ENCODE results near the gene RNF214.
"Not testable (repeated sequence)": the region's sequence is repeated elsewhere in the genome, so short reads cannot be mapped to it uniquely, and the experiment has no call there.

The RNF214 gene

GRCh38 chr11:117231842-117232091 lies 704 bp upstream of the RNF214 start, which contains the start of gene PCSK7:
TSS of gene PCSK7 (minus strand) at chr11:117232073. CDS start at chr11:117229844, 2,229 bp downstream.
- no peaks in the 10 kb centered on the region for H3K27me3 ChIP-seq (ENCODE audit: control insufficient read depth, insufficient read depth, low read length)
- peaks cover 26% of the 10 kb centered on the region for H3K36me3 ChIP-seq (ENCODE audit: control insufficient read depth, insufficient read depth, low read length)
- peak within 1 kb of the TSS; percentile 97 for H3K4me3 ChIP-seq (ENCODE audit: low read length)
- peak within 1 kb of the TSS; percentile 92 for H3K9ac ChIP-seq (ENCODE audit: low read length)
- peaks cover 19% of the 10 kb centered on the region for H3K4me1 ChIP-seq (ENCODE audit: control insufficient read depth, insufficient read depth, low read length)
- H3K27ac ChIP-seq (ENCODE audit: low read depth, low read length), result peak within 1 kb of the TSS; percentile 97

GRCh38 chr11:117232911-117233409 lies 489 bp downstream of the RNF214 start:
- peak overlapping the region; percentile 89 for H3K4me3 ChIP-seq (ENCODE audit: low read length)
- peaks cover 19% of the 10 kb centered on the region for H3K4me1 ChIP-seq (ENCODE audit: control insufficient read depth, insufficient read depth, low read length)
- no peaks in the 10 kb centered on the region for H3K27me3 ChIP-seq (ENCODE audit: control insufficient read depth, insufficient read depth, low read length)
- peaks cover 18% of the 10 kb centered on the region for H3K36me3 ChIP-seq (ENCODE audit: control insufficient read depth, insufficient read depth, low read length)
- peak overlapping the region; percentile 68 for H3K9ac ChIP-seq (ENCODE audit: low read length)
- H3K27ac ChIP-seq (ENCODE audit: low read depth, low read length), result peak overlapping the region; percentile 71

- no peak overlapping the region for H3K4me3 ChIP-seq (ENCODE audit: low read length)
- peaks cover 3% of the 10 kb centered on the region for H3K36me3 ChIP-seq (ENCODE audit: control insufficient read depth, insufficient read depth, low read length)
- H3K4me1 ChIP-seq (ENCODE audit: control insufficient read depth, insufficient read depth, low read length), result peaks cover 5% of the 10 kb centered on the region
- H3K27me3 ChIP-seq (ENCODE audit: control insufficient read depth, insufficient read depth, low read length), result no peaks in the 10 kb centered on the region
- no peak overlapping the region for H3K9ac ChIP-seq (ENCODE audit: low read length)
- H3K27ac ChIP-seq (ENCODE audit: low read depth, low read length), result no peak overlapping the region
Measured at GRCh38 chr11:117238221-117238620, 5.8 kb downstream of the RNF214 start.

GRCh38 chr11:117239295-117239694 lies 6.8 kb downstream of the RNF214 start:
- H3K4me3 ChIP-seq (ENCODE audit: low read length), result no peak overlapping the region
- no peak overlapping the region for H3K9ac ChIP-seq (ENCODE audit: low read length)
- no peaks in the 10 kb centered on the region for H3K4me1 ChIP-seq (ENCODE audit: control insufficient read depth, insufficient read depth, low read length)
- H3K27me3 ChIP-seq (ENCODE audit: control insufficient read depth, insufficient read depth, low read length), result no peaks in the 10 kb centered on the region
- H3K36me3 ChIP-seq (ENCODE audit: control insufficient read depth, insufficient read depth, low read length), result peaks cover 3% of the 10 kb centered on the region
- H3K27ac ChIP-seq (ENCODE audit: low read depth, low read length), result no peak overlapping the region

- peaks cover 3% of the 10 kb centered on the region for H3K36me3 ChIP-seq (ENCODE audit: control insufficient read depth, insufficient read depth, low read length)
- H3K4me3 ChIP-seq (ENCODE audit: low read length), result no peak overlapping the region
- H3K9ac ChIP-seq (ENCODE audit: low read length), result no peak overlapping the region
- H3K27me3 ChIP-seq (ENCODE audit: control insufficient read depth, insufficient read depth, low read length), result no peaks in the 10 kb centered on the region
- no peak overlapping the region for H3K27ac ChIP-seq (ENCODE audit: low read depth, low read length)
- H3K4me1 ChIP-seq (ENCODE audit: control insufficient read depth, insufficient read depth, low read length), result no peaks in the 10 kb centered on the region
Measured at GRCh38 chr11:117248341-117248740, 15.9 kb downstream of the RNF214 start.

GRCh38 chr11:117249571-117249970 lies 17.1 kb downstream of the RNF214 start:
- Histone ChIP-seq H3K36me3 (ENCODE audit: control insufficient read depth, insufficient read depth, low read length) (peaks cover 3% of the 10 kb centered on the region), H3K9ac (ENCODE audit: low read length) (no peak overlapping the region), H3K4me1 (ENCODE audit: control insufficient read depth, insufficient read depth, low read length) (no peaks in the 10 kb centered on the region), H3K27ac (ENCODE audit: low read depth, low read length) (no peak overlapping the region), H3K27me3 (ENCODE audit: control insufficient read depth, insufficient read depth, low read length) (no peaks in the 10 kb centered on the region), H3K4me3 (ENCODE audit: low read length) (no peak overlapping the region)

GRCh38 chr11:117251506-117251905 lies 19.0 kb downstream of the RNF214 start:
- no peaks in the 10 kb centered on the region for H3K4me1 ChIP-seq (ENCODE audit: control insufficient read depth, insufficient read depth, low read length)
- H3K9ac ChIP-seq (ENCODE audit: low read length), result no peak overlapping the region
- no peak overlapping the region for H3K27ac ChIP-seq (ENCODE audit: low read depth, low read length)
- peaks cover 3% of the 10 kb centered on the region for H3K36me3 ChIP-seq (ENCODE audit: control insufficient read depth, insufficient read depth, low read length)
- H3K27me3 ChIP-seq (ENCODE audit: control insufficient read depth, insufficient read depth, low read length), result no peaks in the 10 kb centered on the region
- H3K4me3 ChIP-seq (ENCODE audit: low read length), result no peak overlapping the region

GRCh38 chr11:117255966-117256365 lies 23.5 kb downstream of the RNF214 start:
- Histone ChIP-seq H3K36me3 (ENCODE audit: control insufficient read depth, insufficient read depth, low read length) (no peaks in the 10 kb centered on the region), H3K27ac (ENCODE audit: low read depth, low read length) (no peak overlapping the region)

GRCh38 chr11:117256573-117256972 lies 24.1 kb downstream of the RNF214 start:
- H3K36me3 ChIP-seq (ENCODE audit: control insufficient read depth, insufficient read depth, low read length), result no peaks in the 10 kb centered on the region

More at GRCh38 chr11:117255966-117256365, 23.5 kb downstream of the RNF214 start:
- no peaks in the 10 kb centered on the region for H3K4me1 ChIP-seq (ENCODE audit: control insufficient read depth, insufficient read depth, low read length)
- H3K27me3 ChIP-seq (ENCODE audit: control insufficient read depth, insufficient read depth, low read length), result no peaks in the 10 kb centered on the region
- H3K9ac ChIP-seq (ENCODE audit: low read length), result no peak overlapping the region
- no peak overlapping the region for H3K4me3 ChIP-seq (ENCODE audit: low read length)

GRCh38 chr11:117258576-117258975 lies 26.1 kb downstream of the RNF214 start:
- no peak overlapping the region for H3K9ac ChIP-seq (ENCODE audit: low read length)

More at GRCh38 chr11:117256573-117256972, 24.1 kb downstream of the RNF214 start:
- H3K27ac ChIP-seq (ENCODE audit: low read depth, low read length), result no peak overlapping the region
- H3K4me1 ChIP-seq (ENCODE audit: control insufficient read depth, insufficient read depth, low read length), result no peaks in the 10 kb centered on the region
- H3K4me3 ChIP-seq (ENCODE audit: low read length), result no peak overlapping the region
- no peak overlapping the region for H3K9ac ChIP-seq (ENCODE audit: low read length)
- H3K27me3 ChIP-seq (ENCODE audit: control insufficient read depth, insufficient read depth, low read length), result no peaks in the 10 kb centered on the region

GRCh38 chr11:117259417-117259816 lies 26.9 kb downstream of the RNF214 start:
- no peaks in the 10 kb centered on the region for H3K4me1 ChIP-seq (ENCODE audit: control insufficient read depth, insufficient read depth, low read length)
- H3K27ac ChIP-seq (ENCODE audit: low read depth, low read length), result no peak overlapping the region
- H3K27me3 ChIP-seq (ENCODE audit: control insufficient read depth, insufficient read depth, low read length), result no peaks in the 10 kb centered on the region
- no peak overlapping the region for H3K9ac ChIP-seq (ENCODE audit: low read length)
- H3K4me3 ChIP-seq (ENCODE audit: low read length), result no peak overlapping the region
- no peaks in the 10 kb centered on the region for H3K36me3 ChIP-seq (ENCODE audit: control insufficient read depth, insufficient read depth, low read length)

More at GRCh38 chr11:117258576-117258975, 26.1 kb downstream of the RNF214 start:
- Histone ChIP-seq H3K4me3 (ENCODE audit: low read length) (no peak overlapping the region), H3K36me3 (ENCODE audit: control insufficient read depth, insufficient read depth, low read length) (no peaks in the 10 kb centered on the region), H3K27ac (ENCODE audit: low read depth, low read length) (no peak overlapping the region), H3K4me1 (ENCODE audit: control insufficient read depth, insufficient read depth, low read length) (no peaks in the 10 kb centered on the region), H3K27me3 (ENCODE audit: control insufficient read depth, insufficient read depth, low read length) (no peaks in the 10 kb centered on the region)

- H3K27ac ChIP-seq (ENCODE audit: low read depth, low read length); H3K9ac ChIP-seq (ENCODE audit: low read length); H3K36me3 ChIP-seq (ENCODE audit: control insufficient read depth, insufficient read depth, low read length); H3K4me1 ChIP-seq (ENCODE audit: control insufficient read depth, insufficient read depth, low read length); H3K4me3 ChIP-seq (ENCODE audit: low read length); H3K27me3 ChIP-seq (ENCODE audit: control insufficient read depth, insufficient read depth, low read length): not testable (repeated sequence)
Measured at GRCh38 chr11:117264624-117265323, 32.3 kb downstream of the RNF214 start.

- Histone ChIP-seq H3K9ac (ENCODE audit: low read length) (no peak overlapping the region), H3K4me3 (ENCODE audit: low read length) (no peak overlapping the region), H3K27me3 (ENCODE audit: control insufficient read depth, insufficient read depth, low read length) (no peaks in the 10 kb centered on the region), H3K4me1 (ENCODE audit: control insufficient read depth, insufficient read depth, low read length) (no peaks in the 10 kb centered on the region), H3K27ac (ENCODE audit: low read depth, low read length) (no peak overlapping the region), H3K36me3 (ENCODE audit: control insufficient read depth, insufficient read depth, low read length) (no peaks in the 10 kb centered on the region)
Measured at GRCh38 chr11:117265745-117266144, 33.3 kb downstream of the RNF214 start.
